LNCaP clone FGC (cell line): ENCODE measurements around the gene MLKL.
A peak's percentile ranks its signal among the peaks of the same experiment; 100 is the strongest.

Experiments used
- DNase-seq: peaks from one replicate; pipeline ENCODE4 v3.0.0-alpha.2; 2011; ENCODE audit warnings: low read depth
- H3K4me3 ChIP-seq: 2 replicates; pipeline ENCODE4 v1.5.1; 2011; ENCODE audit warnings: mild to moderate bottlenecking, low read depth, low read length, control low read depth
- TF ChIP-seq, protein P1 (sequence below): IDR thresholded peaks from 2 replicates; pipeline ENCODE4 v1.5.1; 2012; ENCODE audit warnings: mild to moderate bottlenecking; ENCODE audit not compliant: control insufficient read depth, insufficient read depth; ENCODE audit errors: extremely low read depth

MLKL gene

DNA sequence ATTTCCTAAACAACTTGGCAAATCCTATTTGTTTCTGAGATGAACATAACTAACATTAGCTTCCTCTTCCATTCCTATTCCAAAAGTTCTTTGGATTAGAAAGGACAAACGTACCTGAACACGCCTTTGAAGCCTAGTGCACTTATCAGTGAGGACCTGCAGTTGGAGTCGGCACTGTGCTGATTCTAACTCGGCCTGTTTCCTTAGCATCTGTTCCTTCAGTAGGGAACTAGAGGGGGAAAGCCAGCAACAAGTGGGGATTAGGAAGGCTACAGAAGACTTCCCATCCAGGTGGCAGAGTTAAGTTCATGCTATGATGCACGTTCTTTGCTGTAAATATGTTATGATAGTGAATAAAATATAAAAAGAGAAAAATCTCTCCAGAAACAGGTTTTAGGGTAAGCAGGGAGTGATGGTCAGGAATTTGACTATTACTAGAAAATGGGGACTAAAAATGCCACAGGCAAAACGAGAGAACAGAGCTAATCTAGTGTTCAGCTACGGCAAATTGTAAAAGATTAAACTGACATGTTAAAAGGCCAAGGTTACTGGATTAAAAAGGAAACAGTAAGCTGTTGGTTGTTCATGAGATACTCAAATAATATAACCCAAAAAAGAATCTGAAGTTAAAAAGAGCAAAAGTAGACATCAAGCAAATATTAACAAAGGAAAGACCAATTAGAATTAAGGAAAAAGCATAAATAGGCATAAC lies 62.8 kb downstream of the MLKL start:
- DNase-seq: no peak
- TF ChIP-seq, protein P1, sequence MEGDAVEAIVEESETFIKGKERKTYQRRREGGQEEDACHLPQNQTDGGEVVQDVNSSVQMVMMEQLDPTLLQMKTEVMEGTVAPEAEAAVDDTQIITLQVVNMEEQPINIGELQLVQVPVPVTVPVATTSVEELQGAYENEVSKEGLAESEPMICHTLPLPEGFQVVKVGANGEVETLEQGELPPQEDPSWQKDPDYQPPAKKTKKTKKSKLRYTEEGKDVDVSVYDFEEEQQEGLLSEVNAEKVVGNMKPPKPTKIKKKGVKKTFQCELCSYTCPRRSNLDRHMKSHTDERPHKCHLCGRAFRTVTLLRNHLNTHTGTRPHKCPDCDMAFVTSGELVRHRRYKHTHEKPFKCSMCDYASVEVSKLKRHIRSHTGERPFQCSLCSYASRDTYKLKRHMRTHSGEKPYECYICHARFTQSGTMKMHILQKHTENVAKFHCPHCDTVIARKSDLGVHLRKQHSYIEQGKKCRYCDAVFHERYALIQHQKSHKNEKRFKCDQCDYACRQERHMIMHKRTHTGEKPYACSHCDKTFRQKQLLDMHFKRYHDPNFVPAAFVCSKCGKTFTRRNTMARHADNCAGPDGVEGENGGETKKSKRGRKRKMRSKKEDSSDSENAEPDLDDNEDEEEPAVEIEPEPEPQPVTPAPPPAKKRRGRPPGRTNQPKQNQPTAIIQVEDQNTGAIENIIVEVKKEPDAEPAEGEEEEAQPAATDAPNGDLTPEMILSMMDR: no peak
- no peak overlapping the region for H3K4me3 ChIP-seq

DNA sequence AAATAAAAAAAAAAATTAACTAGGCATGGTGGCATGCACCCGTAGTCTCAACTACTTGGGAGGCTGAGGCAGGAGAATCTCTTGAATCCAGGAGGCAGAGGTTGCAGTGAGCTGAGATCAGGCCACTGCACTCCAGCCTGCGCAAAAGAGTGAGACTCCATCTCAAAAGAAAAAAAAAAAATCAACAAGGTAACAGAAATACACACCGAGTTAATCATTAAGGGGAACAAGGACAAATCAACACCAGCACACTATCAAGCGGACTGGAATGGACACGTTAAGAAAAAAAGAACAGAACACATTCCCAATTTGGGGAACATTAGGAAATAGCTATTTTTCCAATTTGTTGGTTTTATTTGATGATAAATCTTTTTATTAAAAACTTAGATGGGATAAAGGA lies 65.4 kb downstream of the MLKL start:
- no peak overlapping the region for H3K4me3 ChIP-seq
- TF ChIP-seq, protein P1: no peak
- DNase-seq: no peak

DNA sequence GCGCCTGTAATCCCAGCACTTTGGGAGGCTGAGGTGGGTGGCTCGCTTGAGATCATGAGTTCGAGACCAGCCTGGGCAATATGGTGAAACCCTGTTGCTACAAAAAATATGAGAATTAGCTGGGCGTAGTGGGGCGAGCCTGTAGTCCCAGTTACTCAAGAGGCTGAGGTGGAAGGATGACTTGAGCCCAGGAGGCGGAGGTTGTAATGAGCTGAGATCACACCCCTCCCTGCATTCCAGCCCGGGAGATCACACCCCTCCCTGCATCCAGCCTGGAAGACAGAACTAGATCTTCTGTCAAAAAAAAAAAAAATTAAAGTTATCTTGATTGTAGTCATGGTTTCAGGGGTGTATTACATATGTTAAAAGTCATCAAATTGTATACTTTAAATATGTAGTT lies 67.0 kb downstream of the MLKL start:
- DNase-seq: no peak
- TF ChIP-seq, protein P1: no peak
- H3K4me3 ChIP-seq: no peak overlapping the region

DNA sequence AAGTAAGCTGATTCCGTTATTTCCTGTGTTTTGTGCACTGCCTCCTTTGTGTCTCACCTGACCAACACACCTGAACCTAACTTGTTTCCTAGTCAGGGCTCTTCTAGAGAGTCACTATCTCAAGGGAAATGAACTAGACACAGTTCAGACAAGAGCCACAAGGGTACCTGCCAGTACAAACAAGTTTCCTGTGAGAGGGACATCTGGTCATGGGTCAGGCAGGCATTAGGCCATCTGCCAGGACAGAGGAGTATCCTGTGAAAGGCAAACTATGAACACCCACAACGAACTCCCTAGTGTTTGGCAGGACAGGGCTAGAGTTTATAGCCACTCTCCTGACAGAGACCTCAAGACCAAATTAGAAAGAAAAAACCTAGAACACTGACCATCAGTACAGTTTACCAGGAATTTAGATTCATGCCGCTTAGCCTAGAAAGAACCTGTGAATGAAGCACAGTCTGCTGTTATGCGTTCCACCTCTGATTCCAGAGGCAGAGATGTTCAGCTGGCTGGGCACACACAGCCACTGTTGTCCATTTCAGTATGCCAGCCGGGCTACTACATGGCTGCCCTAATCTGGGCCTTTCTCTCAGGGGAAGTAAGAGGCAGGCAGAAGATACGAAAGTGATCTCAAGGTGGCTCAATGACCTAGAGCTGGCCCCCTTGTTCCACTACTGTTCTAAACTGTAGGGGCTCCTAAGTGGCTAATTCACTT lies 73.0 kb downstream of the MLKL start:
- peak; percentile 88 for DNase-seq
- no peak overlapping the region for H3K4me3 ChIP-seq
- TF ChIP-seq, protein P1: no peak

DNA sequence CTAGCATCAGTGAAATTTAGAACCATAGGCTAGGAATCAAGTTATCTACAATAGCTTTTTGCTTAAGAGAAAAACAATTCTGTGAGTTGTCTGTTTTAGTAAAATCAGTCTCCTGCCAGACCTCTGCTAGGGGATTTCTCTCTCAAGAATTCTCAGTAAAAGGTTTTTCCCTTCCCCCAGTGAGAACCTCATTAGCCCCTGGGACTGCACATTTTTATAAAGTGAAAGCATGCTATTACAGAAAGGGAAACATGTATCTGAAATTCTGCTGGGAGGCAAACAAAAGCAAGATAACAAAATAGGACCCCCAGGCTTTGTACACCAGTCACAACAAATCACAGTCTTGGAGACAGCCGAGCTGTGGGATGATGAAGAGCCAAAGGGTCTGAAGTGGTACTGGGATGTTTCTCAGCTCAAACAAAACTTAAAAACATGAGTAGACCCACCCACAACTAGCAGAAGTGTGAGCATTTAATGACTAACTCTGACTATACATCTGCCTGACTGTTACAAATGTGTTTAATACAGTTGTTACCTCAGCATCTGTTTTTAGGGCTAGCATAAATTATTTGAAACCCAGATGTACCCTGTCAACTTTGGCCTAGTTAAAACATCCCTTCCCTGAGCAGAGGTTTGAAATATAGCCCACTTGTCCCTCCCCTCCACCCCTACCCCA lies 73.8 kb downstream of the MLKL start:
- DNase-seq: no peak
- TF ChIP-seq, protein P1: no peak
- no peak overlapping the region for H3K4me3 ChIP-seq

DNA sequence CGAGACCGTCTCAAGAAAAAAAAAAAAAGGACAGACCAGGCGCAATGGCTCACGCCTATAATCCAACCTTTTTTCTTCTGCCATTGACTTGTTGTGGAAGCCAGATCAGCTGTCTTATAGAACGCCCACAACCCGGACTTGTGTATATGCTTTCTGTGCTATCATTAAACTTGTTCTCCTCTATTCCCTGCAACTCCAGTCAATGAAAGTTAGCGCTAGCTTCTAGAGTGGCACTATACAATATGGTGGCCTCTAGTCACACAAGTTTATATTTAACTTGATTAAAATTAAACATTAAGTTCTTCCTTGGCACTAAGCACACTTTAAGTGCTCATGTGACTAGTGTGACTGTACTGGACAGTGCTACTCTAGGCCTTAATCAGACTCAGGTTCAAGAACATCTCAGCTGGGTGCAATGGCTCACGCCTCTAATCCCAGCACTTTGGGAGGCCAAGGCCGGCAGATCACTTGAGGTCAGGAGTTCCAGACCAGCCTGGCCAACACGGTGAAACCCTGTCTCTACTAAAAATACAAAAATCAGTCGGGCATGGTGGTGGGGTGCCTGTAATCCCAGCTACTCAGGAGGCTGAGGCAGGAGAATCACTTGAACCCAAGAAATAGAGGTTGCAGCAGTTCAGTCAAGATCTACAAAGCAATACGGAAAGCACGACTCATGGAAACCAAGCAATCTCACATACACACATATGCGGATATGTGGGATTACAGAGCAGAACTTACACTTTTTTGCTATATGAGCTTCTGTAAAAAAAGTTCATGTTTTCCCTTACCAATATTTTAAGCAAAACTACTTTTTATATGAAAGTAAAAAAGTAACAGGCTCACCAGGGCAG lies 74.9 kb downstream of the MLKL start:
- H3K4me3 ChIP-seq: no peak overlapping the region
- DNase-seq: no peak
- TF ChIP-seq, protein P1: no peak
